C4-2B (cell line): ENCODE data around the gene FAM169A.

Experiments
- ZFX ChIP-seq: fragments of 450-650 bp; IDR thresholded peaks from 2 replicates; pipeline ENCODE4 v1.6.1; 2017
- TF ChIP-seq, protein P1 (sequence below): fragments of 450-650 bp; conservative IDR thresholded peaks from 2 replicates; pipeline ENCODE4 v1.5.1; 2017; ENCODE audit warnings: mild to moderate bottlenecking

DNA sequence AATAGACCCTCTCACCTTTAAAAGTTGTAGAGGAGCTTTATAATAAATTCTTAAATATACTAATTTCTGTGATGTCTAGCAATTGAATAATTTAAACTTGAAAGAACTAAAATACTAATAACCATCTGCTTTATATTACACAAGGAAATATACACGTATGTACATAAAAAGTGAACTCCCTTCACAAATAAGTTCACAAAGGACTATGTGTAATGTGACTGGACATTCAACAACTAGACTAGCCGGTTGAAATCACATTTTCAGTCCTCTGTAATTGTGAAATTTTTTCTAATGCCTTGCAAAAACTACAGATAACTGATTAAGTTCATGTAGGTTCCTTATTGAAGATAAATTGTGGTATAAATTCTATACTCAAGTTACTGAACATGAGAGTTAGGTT lies 87.6 kb downstream of the FAM169A start:
- TF ChIP-seq, protein P1, sequence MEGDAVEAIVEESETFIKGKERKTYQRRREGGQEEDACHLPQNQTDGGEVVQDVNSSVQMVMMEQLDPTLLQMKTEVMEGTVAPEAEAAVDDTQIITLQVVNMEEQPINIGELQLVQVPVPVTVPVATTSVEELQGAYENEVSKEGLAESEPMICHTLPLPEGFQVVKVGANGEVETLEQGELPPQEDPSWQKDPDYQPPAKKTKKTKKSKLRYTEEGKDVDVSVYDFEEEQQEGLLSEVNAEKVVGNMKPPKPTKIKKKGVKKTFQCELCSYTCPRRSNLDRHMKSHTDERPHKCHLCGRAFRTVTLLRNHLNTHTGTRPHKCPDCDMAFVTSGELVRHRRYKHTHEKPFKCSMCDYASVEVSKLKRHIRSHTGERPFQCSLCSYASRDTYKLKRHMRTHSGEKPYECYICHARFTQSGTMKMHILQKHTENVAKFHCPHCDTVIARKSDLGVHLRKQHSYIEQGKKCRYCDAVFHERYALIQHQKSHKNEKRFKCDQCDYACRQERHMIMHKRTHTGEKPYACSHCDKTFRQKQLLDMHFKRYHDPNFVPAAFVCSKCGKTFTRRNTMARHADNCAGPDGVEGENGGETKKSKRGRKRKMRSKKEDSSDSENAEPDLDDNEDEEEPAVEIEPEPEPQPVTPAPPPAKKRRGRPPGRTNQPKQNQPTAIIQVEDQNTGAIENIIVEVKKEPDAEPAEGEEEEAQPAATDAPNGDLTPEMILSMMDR = no peak
- no peak for TF ChIP-seq ZFX
